Epithelial cell of proximal tubule (primary cell): Measurements from ENCODE around the gene HIVEP3. TPM values are rescaled to one million over a fixed set of nuclear protein-coding genes. Genes with fewer than 3 reads are reported as not detected.

ENCODE experiments used
- DNase-seq: peaks from one replicate; pipeline ENCODE4 v3.0.0-alpha.2; 2011; ENCODE audit warnings: low read depth
- H3K4me3 ChIP-seq: 2 replicates; pipeline ENCODE4 v1.5.1; 2011; ENCODE audit warnings: low read depth, mild to moderate bottlenecking, low read length
- total RNA-seq: library from RNA; depleted of rRNA; stranded (reverse); fragments of >200 nt; gene quantifications from 2 replicates; pipeline ENCODE4 v1.2.3, GENCODE V29; 2015
- TF ChIP-seq, protein P1 (sequence below): conservative IDR thresholded peaks from 2 replicates; pipeline ENCODE4 v1.5.1; 2012; ENCODE audit warnings: low read depth, mild to moderate bottlenecking, low read length

The HIVEP3 gene
- total RNA-seq, 1 donor from 2014 or later: 3.9 TPM

DNA sequence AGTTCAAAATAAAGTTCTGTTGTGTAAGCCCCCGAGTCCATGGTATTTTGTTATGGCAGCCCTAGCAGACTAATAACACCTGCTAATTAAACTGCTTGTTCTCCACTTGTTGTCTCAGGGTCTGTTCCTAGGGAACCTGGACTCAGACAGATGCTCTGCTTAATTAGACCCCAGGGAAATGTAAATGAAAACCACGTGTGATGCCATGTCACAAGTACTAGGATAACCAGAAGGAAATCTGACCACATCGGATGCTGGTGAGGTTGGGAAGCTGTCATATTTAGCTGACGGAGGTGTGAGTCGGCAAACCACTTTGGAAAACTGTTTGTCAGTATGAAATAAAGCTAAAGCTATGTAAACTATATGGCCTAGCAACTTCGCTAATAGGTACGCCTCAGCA lies 453.8 kb downstream of the HIVEP3 start:
- DNase-seq: no peak
- TF ChIP-seq, protein P1, sequence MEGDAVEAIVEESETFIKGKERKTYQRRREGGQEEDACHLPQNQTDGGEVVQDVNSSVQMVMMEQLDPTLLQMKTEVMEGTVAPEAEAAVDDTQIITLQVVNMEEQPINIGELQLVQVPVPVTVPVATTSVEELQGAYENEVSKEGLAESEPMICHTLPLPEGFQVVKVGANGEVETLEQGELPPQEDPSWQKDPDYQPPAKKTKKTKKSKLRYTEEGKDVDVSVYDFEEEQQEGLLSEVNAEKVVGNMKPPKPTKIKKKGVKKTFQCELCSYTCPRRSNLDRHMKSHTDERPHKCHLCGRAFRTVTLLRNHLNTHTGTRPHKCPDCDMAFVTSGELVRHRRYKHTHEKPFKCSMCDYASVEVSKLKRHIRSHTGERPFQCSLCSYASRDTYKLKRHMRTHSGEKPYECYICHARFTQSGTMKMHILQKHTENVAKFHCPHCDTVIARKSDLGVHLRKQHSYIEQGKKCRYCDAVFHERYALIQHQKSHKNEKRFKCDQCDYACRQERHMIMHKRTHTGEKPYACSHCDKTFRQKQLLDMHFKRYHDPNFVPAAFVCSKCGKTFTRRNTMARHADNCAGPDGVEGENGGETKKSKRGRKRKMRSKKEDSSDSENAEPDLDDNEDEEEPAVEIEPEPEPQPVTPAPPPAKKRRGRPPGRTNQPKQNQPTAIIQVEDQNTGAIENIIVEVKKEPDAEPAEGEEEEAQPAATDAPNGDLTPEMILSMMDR: no peak

DNA sequence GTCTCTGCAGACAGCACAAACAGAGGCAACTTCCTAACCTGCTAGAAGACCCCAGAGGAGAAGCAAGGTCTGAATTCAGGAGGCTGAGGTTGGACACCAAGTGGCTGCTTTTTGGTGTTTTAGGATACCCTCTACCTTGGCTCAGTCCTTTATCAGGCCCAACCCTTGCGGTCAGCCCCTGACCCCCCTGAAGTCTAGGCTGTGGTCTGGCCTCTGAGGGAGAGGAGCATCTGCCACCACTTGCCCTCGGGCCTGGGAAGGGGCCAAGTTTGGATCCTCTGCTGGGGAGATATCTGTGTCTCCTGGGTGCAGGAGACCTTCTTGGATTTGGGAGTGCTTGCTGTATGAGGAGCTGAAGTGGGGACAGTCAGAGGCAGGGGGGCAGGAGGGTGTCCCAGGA lies 455.2 kb downstream of the HIVEP3 start:
- no peak overlapping the region for H3K4me3 ChIP-seq
- TF ChIP-seq, protein P1: no peak
- no peak for DNase-seq

More for the DNA sequence above, 453.8 kb downstream of the HIVEP3 start:
- H3K4me3 ChIP-seq: no peak overlapping the region

GRCh38 chr1:41462680-41463004 lies 456.1 kb downstream of the HIVEP3 start:
- TF ChIP-seq, protein P1: no peak
- DNase-seq: no peak
- H3K4me3 ChIP-seq: no peak overlapping the region

GRCh38 chr1:41461790-41462679 lies 456.7 kb downstream of the HIVEP3 start:
- TF ChIP-seq, protein P1: no peak
- no peak for DNase-seq
- H3K4me3 ChIP-seq: no peak overlapping the region

DNA sequence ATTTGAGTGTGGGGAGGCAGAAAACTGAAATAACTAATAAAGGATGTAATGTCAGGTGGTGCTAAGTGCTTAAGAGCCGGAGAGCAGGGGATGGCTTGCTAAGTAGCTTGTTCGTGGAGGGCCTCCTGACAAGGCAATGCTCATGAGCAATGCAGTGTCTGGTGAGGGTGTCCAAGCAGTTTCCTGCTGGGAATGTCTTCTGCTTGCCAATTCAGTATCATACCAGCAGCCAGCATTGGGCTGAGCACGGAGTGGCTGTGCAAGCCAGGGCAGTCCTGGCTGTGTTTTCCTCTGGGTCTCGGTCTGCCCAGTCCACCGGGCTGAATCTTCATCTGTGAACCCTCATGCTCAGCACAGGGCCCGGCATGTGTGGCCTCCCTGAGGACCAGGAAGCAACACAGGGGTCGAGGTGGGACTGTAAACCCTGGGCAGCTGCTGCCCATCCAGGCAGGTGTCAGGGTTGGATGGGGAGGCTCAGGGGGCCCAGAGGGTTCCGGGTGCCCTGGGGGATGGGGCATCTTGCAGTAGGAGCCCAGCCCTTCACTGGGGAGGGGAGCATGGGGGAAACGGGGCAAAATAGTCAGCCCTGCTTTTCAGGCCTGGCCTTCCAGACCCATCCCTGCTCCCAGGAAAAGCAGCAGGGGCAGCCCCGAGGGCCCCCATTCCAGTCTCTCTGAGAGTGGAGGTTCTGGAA lies 461.7 kb downstream of the HIVEP3 start:
- TF ChIP-seq, protein P1: no peak
- DNase-seq: no peak
- H3K4me3 ChIP-seq: no peak overlapping the region

Other genes starting within 250 kb of the HIVEP3 start
- not detected in 2 replicates for gene GUCA2B, start 234.5 kb upstream of the HIVEP3 start, total RNA-seq
- gene GUCA2A, start 245.8 kb upstream of the HIVEP3 start, total RNA-seq: not detected in 2 replicates